HG03060 (cell line): ENCODE data around the gene PTOV1.

Source experiments
- ATAC-seq: cut with Tn5 transposase; IDR thresholded peaks from one replicate; pipeline ENCODE4 v1.9.1; 2021; ENCODE audit warnings: low read depth, moderate number of reproducible peaks; ENCODE audit not compliant: unreplicated experiment

The PTOV1 gene

DNA sequence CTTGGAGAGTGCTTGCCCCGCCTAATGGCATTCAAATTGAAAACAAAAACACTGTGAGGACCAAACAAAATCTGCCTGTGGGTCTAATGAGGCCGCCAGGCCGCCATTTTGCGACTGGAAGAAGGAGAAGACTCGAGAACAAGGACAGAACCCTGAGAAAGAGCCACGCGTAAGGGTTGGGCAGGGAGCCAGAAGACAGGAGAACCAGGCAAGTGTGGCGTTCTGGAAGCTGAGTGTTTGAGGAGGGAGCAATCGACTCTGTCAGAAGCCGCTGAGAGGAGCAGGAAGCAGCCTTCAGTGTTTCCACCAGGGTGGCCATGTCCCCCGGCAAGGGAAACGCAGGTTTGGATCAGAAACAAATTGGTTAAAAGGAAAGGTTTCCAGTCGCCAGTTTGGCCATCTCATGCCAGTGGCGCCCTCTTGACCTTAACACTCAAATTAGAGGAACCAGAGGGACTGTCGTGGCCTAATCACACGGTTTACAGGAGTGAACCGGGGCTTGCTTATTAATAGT, 10.2 kb upstream of the PTOV1 start:
- ATAC-seq = no peak

DNA sequence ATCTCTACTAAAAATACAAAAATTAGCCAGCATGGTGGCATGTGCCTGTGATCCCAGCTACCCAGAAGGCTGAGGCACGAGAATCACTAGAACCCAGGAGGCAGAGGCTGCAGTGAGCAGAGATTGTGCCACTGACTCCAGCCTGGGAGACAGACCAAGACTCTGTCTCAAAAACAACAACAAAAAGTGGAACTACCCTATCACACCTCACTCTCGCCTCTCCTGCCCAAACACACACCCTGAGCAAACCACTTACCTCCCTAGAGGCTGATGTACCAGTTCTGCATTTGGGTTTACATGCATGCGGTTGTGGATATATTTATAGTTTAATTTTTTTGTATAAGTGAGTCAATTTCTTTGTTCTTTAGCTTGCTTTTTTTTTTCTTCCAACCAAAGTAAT, 7.7 kb upstream of the PTOV1 start:
- ATAC-seq = peak; percentile 53

DNA sequence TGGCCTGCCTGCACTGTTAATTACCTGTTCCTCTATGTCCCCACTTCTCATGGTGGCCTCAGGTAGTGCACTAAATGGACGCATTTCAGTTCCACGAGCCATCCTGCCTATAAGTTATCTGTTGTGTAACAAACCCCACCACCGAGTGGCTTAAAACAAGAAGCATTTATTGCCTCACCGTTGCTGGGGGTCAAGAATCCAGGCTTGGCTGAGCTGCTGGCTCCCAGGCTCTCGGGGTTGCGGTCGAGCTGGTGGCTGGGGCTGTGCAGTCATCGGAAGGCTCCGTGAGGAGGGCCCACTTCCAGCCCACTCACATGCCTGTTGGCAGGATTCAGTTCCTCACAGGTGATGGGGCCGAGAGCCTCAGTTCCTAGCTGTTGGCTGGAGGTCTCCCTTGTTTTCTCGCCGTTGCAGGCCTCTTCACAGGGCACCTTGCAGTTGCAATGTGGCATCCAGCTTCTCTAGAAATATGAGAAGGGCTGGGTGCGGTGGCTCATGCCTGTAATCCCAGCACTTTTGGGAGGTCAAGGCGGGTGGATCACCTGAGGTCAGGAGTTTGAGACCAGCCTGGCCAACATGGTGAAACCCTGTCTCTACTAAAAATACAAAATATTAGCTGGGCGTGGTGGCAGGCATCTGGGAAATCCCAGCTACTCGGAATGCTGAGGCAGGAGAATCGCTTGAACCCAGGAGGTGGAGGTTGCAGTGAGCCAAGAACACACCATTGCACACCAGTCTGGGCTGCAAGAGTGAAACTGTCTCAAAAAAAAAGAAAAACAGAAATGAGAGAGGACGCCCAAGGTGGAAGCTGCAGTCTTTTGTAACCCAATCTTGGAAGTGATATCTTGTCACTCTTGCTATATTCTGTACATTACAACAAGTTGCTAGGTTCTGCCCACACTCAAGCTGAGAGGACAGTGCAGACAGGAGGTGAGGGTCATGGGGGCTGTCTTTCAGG, 6.5 kb upstream of the PTOV1 start:
- no peak for ATAC-seq

GRCh38 chr19:49845414-49845813, 5.5 kb upstream of the PTOV1 start:
- ATAC-seq = no peak

- no peak for ATAC-seq
Measured at GRCh38 chr19:49846408-49846807, 4.6 kb upstream of the PTOV1 start.

GRCh38 chr19:49847731-49848696, 2.9 kb upstream of the PTOV1 start:
- no peak for ATAC-seq

DNA sequence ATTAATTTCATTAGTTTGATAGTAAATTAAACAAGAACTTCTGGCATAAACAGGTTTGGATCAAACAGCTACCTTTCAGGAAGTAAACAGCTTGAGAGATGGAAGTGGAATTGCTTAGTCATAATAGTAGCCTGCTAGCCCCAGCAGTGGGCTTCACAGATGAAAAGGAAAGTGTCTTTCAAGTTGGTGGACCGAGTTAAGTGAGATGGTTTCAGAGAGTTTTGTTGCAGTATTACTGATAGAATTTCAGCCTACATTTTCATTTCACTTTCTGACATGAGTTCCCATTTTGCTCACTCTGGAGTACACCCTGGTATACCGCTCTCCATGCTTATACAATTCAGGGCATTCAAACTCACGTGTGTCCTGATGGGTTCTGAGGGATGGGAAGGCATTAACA, 2.0 kb upstream of the PTOV1 start:
- no peak for ATAC-seq

DNA sequence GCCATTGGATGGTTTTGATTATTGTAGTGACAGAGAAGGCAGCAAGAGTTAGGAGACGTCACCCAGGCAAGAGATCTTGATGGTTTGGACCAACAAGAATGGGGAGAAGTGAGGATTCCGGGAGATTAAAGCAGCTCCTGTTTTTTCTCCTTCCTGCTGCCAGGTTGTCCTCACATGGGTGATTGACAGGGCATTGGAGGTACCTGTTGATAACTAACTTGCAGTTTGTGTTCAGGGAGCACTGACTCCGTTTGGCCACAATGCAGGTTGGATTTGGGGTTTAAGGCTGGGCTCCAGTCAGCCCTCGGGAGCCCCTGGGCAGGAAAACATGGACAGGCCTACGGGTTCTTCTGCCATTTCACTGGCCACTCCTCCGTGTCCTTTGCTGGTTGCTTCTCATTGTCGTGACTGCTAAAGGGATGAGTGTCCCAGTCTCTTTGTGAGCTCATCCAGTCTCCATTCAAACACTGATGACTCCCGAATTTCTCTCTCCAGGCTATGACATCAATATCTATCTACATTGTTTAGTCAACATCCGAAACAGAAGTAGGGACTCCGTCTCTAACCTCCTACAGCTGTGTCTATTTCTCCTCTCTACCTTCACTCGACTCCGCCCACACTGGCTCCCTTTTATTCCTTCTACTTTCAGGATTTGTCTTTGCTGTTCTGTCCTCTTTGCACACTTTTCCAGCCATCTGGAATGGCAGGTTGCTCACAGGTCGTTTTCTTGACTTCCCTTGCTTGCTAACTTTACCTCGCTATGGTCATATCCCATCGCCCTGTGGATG, 1.3 kb upstream of the PTOV1 start:
- no peak for ATAC-seq

- ATAC-seq = peak; percentile 9
Measured at GRCh38 chr19:49850221-49850486, 805 bp upstream of the PTOV1 start.

GRCh38 chr19:49851456-49852259, 699 bp downstream of the PTOV1 start:
- ATAC-seq = no peak

- ATAC-seq = no peak
Measured at GRCh38 chr19:49852631-49853126, 1.7 kb downstream of the PTOV1 start.

GRCh38 chr19:49853852-49854377, 3.0 kb downstream of the PTOV1 start:
- no peak for ATAC-seq

DNA sequence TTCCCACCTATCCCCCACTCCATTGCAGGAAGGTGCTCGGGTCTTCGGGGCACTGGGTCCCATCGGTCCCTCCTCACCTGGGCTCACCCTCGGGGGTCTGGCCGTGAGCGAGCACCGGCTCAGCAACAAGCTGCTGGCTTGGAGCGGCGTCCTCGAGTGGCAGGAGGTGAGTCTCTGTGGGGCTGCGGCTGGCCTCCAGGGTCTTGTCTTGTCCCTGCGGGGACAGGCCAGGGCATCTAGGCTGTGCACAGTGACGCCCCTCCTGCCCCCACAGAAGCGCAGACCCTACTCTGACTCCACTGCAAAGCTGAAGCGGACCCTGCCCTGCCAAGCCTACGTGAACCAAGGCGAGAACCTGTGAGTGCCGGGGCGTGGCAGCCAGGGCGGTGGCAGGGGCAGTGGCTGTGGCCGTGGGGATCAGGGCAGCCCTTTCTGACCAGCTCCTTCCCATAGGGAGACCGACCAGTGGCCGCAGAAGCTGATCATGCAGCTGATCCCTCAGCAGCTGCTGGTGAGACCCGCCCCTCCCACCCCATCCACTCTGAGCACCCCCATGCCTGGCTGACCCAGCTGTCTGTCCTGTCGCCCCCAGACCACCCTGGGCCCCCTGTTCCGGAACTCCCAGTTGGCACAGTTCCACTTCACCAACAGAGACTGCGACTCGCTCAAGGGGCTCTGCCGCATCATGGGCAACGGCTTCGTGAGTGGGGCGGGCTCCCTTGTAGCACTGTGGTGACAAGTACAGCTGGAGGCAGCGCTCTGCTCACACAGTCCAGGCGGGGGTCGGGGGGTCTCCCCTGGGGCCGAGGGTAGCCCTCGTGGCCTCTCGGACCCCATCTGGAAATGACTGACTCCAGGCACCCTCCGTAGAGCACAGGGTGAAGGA, 3.7 kb downstream of the PTOV1 start:
- no peak for ATAC-seq

DNA sequence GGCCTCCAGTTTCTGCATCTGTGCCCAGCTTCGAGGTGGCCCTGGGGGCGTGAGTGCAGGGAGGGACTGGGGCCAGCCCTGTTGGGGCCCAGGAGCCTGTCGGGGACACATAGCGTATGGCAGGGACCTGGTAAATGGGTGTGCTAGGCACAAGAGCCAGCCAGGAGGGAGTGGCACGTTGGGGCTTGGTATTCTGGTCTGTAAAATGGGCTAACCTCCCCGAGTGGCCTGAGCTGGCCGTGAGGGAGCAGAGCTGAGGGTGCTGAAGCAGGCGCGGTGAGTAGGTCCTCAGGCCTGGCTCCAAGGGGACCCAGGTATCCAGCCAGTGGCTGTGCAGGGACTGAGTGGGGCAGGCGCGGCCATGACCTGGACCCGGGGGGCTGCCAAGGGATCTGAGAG, 4.3 kb downstream of the PTOV1 start:
- no peak for ATAC-seq

- ATAC-seq = no peak
Measured at GRCh38 chr19:49855676-49856573, 5.0 kb downstream of the PTOV1 start.

DNA sequence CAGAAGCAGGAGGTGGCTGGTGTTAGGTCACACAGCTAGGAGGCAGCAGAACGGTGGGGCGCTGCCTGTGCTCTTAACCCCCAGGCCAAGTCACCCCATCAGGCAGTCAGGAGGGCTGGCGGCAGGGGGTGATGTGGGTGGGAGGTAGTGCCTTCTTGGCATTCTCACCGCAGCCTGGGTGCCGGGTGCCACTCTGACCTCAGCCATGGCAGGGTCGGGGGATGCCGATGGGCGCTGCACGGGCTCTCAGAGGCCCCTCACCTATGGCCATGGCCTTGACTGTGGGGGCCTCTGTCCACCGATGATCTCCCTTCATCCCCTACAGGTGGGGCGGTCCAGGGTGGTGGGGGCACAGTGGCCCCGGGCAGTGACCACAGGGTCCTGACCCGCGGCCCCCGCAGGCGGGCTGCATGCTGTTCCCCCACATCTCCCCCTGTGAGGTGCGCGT, 5.6 kb downstream of the PTOV1 start:
- no peak for ATAC-seq
